ENCODE measurements around the gene ATRN. TPM values are rescaled to one million over a fixed set of nuclear protein-coding genes. Genes with fewer than 3 reads are reported as not detected.
"Not testable (repeated sequence)": the region's sequence is repeated elsewhere in the genome, so short reads cannot be mapped to it uniquely, and the experiment has no call there.

The ATRN gene
- total RNA-seq, 2 experiments from 2014 or later, result 0.09 to 4.5 TPM

DNA sequence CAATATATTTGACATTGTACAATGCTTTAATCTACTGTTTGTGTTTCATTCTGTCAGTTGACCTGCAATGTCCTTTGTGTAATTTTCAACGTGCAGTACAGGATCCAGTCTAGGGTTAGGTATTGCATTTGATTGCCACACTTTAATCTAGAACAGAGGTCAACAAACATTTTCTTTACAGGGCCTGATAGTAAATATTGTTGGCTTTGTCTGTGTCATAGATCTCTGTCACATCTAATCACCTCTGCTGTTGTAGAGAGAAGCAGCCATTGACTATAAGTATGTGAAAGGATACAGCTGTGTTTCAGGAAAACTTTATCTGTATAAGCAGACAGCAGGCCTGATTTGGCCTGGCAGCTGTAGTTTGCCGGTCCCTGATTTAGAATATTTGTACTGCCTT lies 39.3 kb downstream of the ATRN start:
- Histone ChIP-seq H3K79me2 (ENCODE audit: insufficient read depth, low read depth, low read length) (no peaks in the 10 kb centered on the region), H3K4me2 (ENCODE audit: low read length) (no peak overlapping the region), H3K9me2 (ENCODE audit: insufficient read depth, low read length) (no peaks in the 10 kb centered on the region), H3K27ac (ENCODE audit: low read depth, low read length, poor library complexity, severe bottlenecking) (no peak overlapping the region), H3K9me3 (ENCODE audit: low read length) (no peaks in the 10 kb centered on the region), H4K20me1 (ENCODE audit: insufficient read depth, low read length) (no peaks in the 10 kb centered on the region), H3K36me3 (ENCODE audit: insufficient read depth, low read length) (no peaks in the 10 kb centered on the region), H2AFZ (ENCODE audit: low read length) (no peak overlapping the region), H3K4me3 (ENCODE audit: low read depth, low read length, poor library complexity, severe bottlenecking) (no peak overlapping the region), H3K4me1 (ENCODE audit: insufficient read depth, low read length, poor library complexity, severe bottlenecking) (no peaks in the 10 kb centered on the region)
- no peak for DNase-seq (ENCODE audit: low spot score)
- no TSS peak for BruUV-seq (replicated peaks)
- POLR2A ChIA-PET, result no interaction called here
- CTCF ChIA-PET (ENCODE audit: unreplicated experiment), result no interaction called here
- intact Hi-C loops (cut with micrococcal nuclease; ENCODE audit: unreplicated experiment), result no loop called here
- TF ChIP-seq, protein P1, sequence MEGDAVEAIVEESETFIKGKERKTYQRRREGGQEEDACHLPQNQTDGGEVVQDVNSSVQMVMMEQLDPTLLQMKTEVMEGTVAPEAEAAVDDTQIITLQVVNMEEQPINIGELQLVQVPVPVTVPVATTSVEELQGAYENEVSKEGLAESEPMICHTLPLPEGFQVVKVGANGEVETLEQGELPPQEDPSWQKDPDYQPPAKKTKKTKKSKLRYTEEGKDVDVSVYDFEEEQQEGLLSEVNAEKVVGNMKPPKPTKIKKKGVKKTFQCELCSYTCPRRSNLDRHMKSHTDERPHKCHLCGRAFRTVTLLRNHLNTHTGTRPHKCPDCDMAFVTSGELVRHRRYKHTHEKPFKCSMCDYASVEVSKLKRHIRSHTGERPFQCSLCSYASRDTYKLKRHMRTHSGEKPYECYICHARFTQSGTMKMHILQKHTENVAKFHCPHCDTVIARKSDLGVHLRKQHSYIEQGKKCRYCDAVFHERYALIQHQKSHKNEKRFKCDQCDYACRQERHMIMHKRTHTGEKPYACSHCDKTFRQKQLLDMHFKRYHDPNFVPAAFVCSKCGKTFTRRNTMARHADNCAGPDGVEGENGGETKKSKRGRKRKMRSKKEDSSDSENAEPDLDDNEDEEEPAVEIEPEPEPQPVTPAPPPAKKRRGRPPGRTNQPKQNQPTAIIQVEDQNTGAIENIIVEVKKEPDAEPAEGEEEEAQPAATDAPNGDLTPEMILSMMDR (conservative IDR thresholded peaks at IDR 0.05; ENCODE audit: low read length), result no peak
- no peak for TF ChIP-seq EZH2phosphoT487 (IDR thresholded peaks at IDR 0.05; ENCODE audit: borderline replicate concordance, low read depth, low read length)

DNA sequence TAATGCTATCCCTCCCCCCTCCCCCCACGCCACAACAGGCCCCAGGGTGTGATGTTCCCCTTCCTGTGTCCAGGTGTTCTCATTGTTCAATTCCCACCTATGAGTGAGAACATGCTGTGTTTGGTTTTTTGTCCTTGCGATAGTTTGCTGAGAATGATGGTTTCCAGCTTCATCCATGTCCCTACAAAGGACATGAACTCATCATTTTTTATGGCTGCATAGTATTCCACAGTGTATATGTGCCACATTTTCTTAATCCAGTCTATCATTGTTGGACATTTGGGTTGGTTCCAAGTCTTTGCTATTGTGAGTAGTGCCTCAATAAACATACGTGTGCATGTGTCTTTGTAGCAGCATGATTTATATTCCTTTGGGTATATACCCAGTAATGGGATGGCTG lies 41.4 kb downstream of the ATRN start:
- H2AFZ ChIP-seq (ENCODE audit: low read length); H3K27ac ChIP-seq (ENCODE audit: low read depth, low read length, poor library complexity, severe bottlenecking); H3K4me1 ChIP-seq (ENCODE audit: insufficient read depth, low read length, poor library complexity, severe bottlenecking); H4K20me1 ChIP-seq (ENCODE audit: insufficient read depth, low read length); H3K9me2 ChIP-seq (ENCODE audit: insufficient read depth, low read length); H3K9me3 ChIP-seq (ENCODE audit: low read length); POLR2A ChIA-PET; DNase-seq (ENCODE audit: low spot score); H3K4me3 ChIP-seq (ENCODE audit: low read depth, low read length, poor library complexity, severe bottlenecking); H3K79me2 ChIP-seq (ENCODE audit: insufficient read depth, low read depth, low read length); H3K4me2 ChIP-seq (ENCODE audit: low read length); BruUV-seq (replicated peaks); CTCF ChIA-PET (ENCODE audit: unreplicated experiment); intact Hi-C loops (cut with micrococcal nuclease; ENCODE audit: unreplicated experiment); H3K36me3 ChIP-seq (ENCODE audit: insufficient read depth, low read length): not testable (repeated sequence)

GRCh38 chr20:3514012-3514642 lies 43.3 kb downstream of the ATRN start:
- DNase-seq (ENCODE audit: low spot score), result no peak
- H3K4me3 ChIP-seq (ENCODE audit: low read depth, low read length, poor library complexity, severe bottlenecking), result no peak overlapping the region
- no peaks in the 10 kb centered on the region for H3K4me1 ChIP-seq (ENCODE audit: insufficient read depth, low read length, poor library complexity, severe bottlenecking)
- ChIA-PET POLR2A (no interaction called here), CTCF (ENCODE audit: unreplicated experiment) (interaction anchor here (0.5 kb wide), 2 partner anchors 366 to 677 kb away, joined by 3 to 4 read pairs; no protein-coding TSS in a partner anchor)
- intact Hi-C loops (cut with micrococcal nuclease; ENCODE audit: unreplicated experiment), result no loop called here
- H3K9me3 ChIP-seq (ENCODE audit: low read length), result no peaks in the 10 kb centered on the region
- no TSS peak for BruUV-seq (replicated peaks)
- no peaks in the 10 kb centered on the region for H3K79me2 ChIP-seq (ENCODE audit: insufficient read depth, low read depth, low read length)
- no peaks in the 10 kb centered on the region for H3K9me2 ChIP-seq (ENCODE audit: insufficient read depth, low read length)
- H2AFZ ChIP-seq (ENCODE audit: low read length), result no peak overlapping the region
- no peaks in the 10 kb centered on the region for H4K20me1 ChIP-seq (ENCODE audit: insufficient read depth, low read length)
- no peak overlapping the region for H3K27ac ChIP-seq (ENCODE audit: low read depth, low read length, poor library complexity, severe bottlenecking)
- no peaks in the 10 kb centered on the region for H3K36me3 ChIP-seq (ENCODE audit: insufficient read depth, low read length)
- H3K4me2 ChIP-seq (ENCODE audit: low read length), result no peak overlapping the region
- no peak for TF ChIP-seq EZH2phosphoT487 (IDR thresholded peaks at IDR 0.05; ENCODE audit: borderline replicate concordance, low read depth, low read length)

All from OCI-LY7 (cell line).